ENCODE measurements around the gene MUC20. TPM values are rescaled to one million over a fixed set of nuclear protein-coding genes. Genes with fewer than 3 reads are reported as not detected.
A peak's percentile ranks its signal among the peaks of the same experiment; 100 is the strongest.
"Not testable (repeated sequence)": the region's sequence is repeated elsewhere in the genome, so short reads cannot be mapped to it uniquely, and the experiment has no call there.

Gene MUC20
- total and polyA plus RNA-seq, 5 donors, result 0.86 to 4.8 (median 1.7) TPM

DNA sequence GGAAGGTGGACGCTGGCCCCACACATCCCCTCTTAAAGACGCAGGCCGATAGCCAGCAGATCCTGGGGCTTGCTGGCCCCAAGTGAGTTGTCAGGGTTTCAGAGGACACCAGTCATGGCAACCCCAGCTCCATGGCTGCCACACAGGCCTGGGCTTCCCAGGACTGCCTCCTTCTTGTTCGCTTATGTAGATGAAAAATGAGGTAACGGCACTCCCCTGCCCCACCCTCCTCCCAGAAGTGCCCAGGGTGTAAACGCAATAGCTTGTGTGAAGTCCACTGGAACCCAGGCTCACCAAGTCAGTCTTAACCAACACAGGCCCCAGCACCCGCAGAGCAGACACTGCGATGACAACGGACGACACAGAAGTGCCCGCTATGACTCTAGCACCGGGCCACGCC is 3.6 kb downstream of the MUC20 start:
- no CpG with 5 or more reads among the region's 13 CpGs for WGBS
- H3K9me3 ChIP-seq (ENCODE audit: control insufficient read depth, low read length); DNase-seq; H3K4me1 ChIP-seq (ENCODE audit: control insufficient read depth, insufficient read depth, low read length); H3K27ac ChIP-seq (ENCODE audit: low read length); H3K4me3 ChIP-seq (ENCODE audit: low read length); H3K27me3 ChIP-seq (ENCODE audit: control insufficient read depth, insufficient read depth): not testable (repeated sequence)
- peak in 1 of 2 donors; percentile 15 for ATAC-seq
- intact Hi-C loops (cut with DNase I), result loop anchor here in 1 of 4 donors (10.0 kb wide), 1 partner anchor 110 kb away; no protein-coding TSS in a partner anchor

DNA sequence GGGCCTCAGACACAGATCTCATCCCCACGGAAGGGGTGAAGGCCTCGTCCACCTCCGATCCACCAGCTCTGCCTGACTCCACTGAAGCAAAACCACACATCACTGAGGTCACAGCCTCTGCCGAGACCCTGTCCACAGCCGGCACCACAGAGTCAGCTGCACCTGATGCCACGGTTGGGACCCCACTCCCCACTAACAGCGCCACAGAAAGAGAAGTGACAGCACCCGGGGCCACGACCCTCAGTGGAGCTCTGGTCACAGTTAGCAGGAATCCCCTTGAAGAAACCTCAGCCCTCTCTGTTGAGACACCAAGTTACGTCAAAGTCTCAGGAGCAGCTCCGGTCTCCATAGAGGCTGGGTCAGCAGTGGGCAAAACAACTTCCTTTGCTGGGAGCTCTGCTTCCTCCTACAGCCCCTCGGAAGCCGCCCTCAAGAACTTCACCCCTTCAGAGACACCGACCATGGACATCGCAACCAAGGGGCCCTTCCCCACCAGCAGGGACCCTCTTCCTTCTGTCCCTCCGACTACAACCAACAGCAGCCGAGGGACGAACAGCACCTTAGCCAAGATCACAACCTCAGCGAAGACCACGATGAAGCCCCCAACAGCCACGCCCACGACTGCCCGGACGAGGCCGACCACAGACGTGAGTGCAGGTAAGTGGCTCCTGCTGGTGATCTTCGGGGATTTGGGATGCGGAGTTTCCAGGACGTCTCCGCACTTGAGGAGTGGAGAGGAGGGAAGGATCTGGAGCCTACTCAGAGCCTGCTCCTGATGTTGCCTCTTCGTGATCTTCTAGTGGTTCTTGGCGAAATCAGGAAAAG is 5.3 kb downstream of the MUC20 start:
- not testable (repeated sequence) for DNase-seq; H3K27me3 ChIP-seq (ENCODE audit: control insufficient read depth, insufficient read depth); H3K4me3 ChIP-seq (ENCODE audit: low read length); H3K4me1 ChIP-seq (ENCODE audit: control insufficient read depth, insufficient read depth, low read length); H3K27ac ChIP-seq (ENCODE audit: low read length); ATAC-seq; H3K9me3 ChIP-seq (ENCODE audit: control insufficient read depth, low read length)
- intact Hi-C loops (cut with DNase I), result loop anchor here in 1 of 4 donors (10.0 kb wide), 1 partner anchor 111 kb away; no protein-coding TSS in a partner anchor
- WGBS, result 89% methylated on average over 32 of the region's 32 CpGs

- H3K4me3 ChIP-seq (ENCODE audit: low read length), result no peak overlapping the region
- WGBS, result 62% methylated on average over 7 of the region's 7 CpGs
- DNase-seq, result no peak
- intact Hi-C loops (cut with DNase I), result loop anchor here in 1 of 4 donors (10.0 kb wide), 1 partner anchor 113 kb away; no protein-coding TSS in a partner anchor
- H3K4me1 ChIP-seq (ENCODE audit: control insufficient read depth, insufficient read depth, low read length), result no peaks in the 10 kb centered on the region
- H3K27me3 ChIP-seq (ENCODE audit: control insufficient read depth, insufficient read depth), result no peaks in the 10 kb centered on the region
- H3K9me3 ChIP-seq (ENCODE audit: control insufficient read depth, low read length), result no peaks in the 10 kb centered on the region
- no peak overlapping the region for H3K27ac ChIP-seq (ENCODE audit: low read length)
- no peak for ATAC-seq
Measured at GRCh38 chr3:195727606-195728195, 6.9 kb downstream of the MUC20 start.

- DNase-seq, result not testable (repeated sequence)
- intact Hi-C loops (cut with DNase I), result loop anchor here in 1 of 4 donors (10.0 kb wide), 1 partner anchor 114 kb away; no protein-coding TSS in a partner anchor
- 92% methylated on average over 4 of the region's 5 CpGs for WGBS
Measured at GRCh38 chr3:195728789-195729188, 8.0 kb downstream of the MUC20 start.

DNA sequence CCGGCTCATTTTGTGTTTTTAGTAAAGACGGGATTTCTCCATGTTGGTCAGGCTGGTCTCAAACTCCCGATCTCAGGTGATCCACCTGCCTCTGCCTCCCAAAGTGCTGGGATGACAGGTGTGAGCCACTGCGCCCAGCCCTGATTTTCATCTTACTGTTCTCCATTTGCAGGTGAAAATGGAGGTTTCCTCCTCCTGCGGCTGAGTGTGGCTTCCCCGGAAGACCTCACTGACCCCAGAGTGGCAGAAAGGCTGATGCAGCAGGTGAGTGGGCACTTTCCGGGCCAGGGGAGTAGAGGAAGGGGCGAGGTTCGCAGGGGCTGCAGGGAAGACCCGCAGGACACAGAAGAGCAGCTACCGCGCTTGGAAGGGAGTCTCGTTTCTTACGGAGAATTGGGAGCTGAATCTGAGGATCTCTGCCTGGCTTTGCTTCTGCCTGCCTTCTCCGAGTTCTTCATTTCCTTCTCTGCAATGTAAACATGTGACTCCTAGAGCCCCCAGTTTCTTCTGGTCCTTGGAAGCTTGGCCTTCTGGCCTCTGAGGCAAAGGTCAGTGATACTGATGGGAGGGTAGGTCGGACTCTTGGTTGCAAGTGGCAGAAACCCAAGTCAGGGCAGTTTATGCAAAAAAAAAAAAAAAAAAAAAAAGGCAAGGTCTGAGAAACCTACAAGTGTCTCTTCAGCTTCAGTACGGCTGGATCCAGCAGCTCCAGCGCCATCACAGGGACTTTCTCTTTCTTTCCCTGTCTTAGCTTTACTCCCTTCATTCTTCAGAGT is 8.9 kb downstream of the MUC20 start:
- intact Hi-C loops (cut with DNase I), result loop anchor here in 2 of 4 donors (10.0 kb wide), 2 partner anchors 105 to 115 kb away; no protein-coding TSS in a partner anchor
- H3K4me3 ChIP-seq (ENCODE audit: low read length), result no peak overlapping the region
- 84% methylated on average over 18 of the region's 18 CpGs for WGBS
- H3K27me3 ChIP-seq (ENCODE audit: control insufficient read depth, insufficient read depth), result no peaks in the 10 kb centered on the region
- H3K9me3 ChIP-seq (ENCODE audit: control insufficient read depth, low read length), result no peaks in the 10 kb centered on the region
- no peaks in the 10 kb centered on the region for H3K4me1 ChIP-seq (ENCODE audit: control insufficient read depth, insufficient read depth, low read length)
- DNase-seq (no peak), ATAC-seq (no peak)
- H3K27ac ChIP-seq (ENCODE audit: low read length), result no peak overlapping the region

More at GRCh38 chr3:195728789-195729188, 8.0 kb downstream of the MUC20 start:
- not testable (repeated sequence) for H3K27me3 ChIP-seq (ENCODE audit: control insufficient read depth, insufficient read depth); ATAC-seq; H3K27ac ChIP-seq (ENCODE audit: low read length); H3K4me3 ChIP-seq (ENCODE audit: low read length); H3K9me3 ChIP-seq (ENCODE audit: control insufficient read depth, low read length); H3K4me1 ChIP-seq (ENCODE audit: control insufficient read depth, insufficient read depth, low read length)

DNA sequence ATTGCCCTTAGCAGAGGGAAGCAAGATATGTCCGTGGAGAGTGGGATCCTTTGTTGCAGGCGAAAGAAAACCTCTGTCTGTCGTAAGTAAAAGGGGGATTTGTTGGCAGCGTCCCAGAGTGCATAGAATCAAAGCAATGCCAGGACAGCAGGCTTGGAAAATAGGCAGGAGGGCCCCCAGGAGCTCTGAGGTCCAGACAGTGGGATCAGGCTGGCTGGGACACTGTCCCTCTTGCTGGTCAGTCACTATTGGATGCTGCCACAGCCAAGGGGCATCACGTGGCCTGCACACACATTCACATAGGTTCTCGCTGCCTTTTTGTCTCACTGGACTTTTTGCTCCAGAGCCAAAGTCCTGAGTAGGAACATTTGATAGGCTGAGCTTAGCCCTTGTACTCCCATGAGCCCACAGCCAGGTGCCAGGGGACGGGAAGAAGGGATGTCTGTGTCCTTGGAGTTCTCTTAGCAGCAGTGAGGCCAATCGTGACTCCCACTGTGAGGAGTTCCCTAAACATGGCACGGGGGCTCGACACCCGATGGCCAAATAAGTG is 10.7 kb downstream of the MUC20 start:
- Histone ChIP-seq H3K4me3 (ENCODE audit: low read length) (no peak overlapping the region), H3K27ac (ENCODE audit: low read length) (no peak overlapping the region), H3K27me3 (ENCODE audit: control insufficient read depth, insufficient read depth) (no peaks in the 10 kb centered on the region), H3K4me1 (ENCODE audit: control insufficient read depth, insufficient read depth, low read length) (no peaks in the 10 kb centered on the region), H3K9me3 (ENCODE audit: control insufficient read depth, low read length) (no peaks in the 10 kb centered on the region)
- DNase-seq, result no peak
- intact Hi-C loops (cut with DNase I), result loop anchor here in 1 of 4 donors (10.0 kb wide), 1 partner anchor 103 kb away; no protein-coding TSS in a partner anchor
- no peak for ATAC-seq
- WGBS, result 91% methylated on average over 11 of the region's 11 CpGs

DNA sequence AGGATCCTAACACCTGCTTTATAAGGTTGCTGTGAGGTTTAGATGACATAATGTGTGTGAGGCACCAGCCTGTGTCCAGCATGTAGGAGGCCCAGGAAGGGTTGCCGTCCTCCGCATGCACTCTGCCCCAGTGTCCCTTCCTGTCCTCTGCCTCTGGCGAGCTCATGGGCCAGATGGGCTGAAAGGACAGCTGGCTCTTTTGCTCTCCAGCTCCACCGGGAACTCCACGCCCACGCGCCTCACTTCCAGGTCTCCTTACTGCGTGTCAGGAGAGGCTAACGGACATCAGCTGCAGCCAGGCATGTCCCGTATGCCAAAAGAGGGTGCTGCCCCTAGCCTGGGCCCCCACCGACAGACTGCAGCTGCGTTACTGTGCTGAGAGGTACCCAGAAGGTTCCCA is 12.2 kb downstream of the MUC20 start:
- WGBS, result 57% methylated on average over 12 of the region's 12 CpGs
- intact Hi-C loops (cut with DNase I), result loop anchor here in 1 of 4 donors (10.0 kb wide), 1 partner anchor 102 kb away; no protein-coding TSS in a partner anchor
- DNase-seq (no peak), ATAC-seq (peak; percentile 17 to 20)
- Histone ChIP-seq H3K27ac (ENCODE audit: low read length) (no peak overlapping the region), H3K4me1 (ENCODE audit: control insufficient read depth, insufficient read depth, low read length) (no peaks in the 10 kb centered on the region), H3K4me3 (ENCODE audit: low read length) (no peak overlapping the region), H3K27me3 (ENCODE audit: control insufficient read depth, insufficient read depth) (no peaks in the 10 kb centered on the region), H3K9me3 (ENCODE audit: control insufficient read depth, low read length) (no peaks in the 10 kb centered on the region)

DNA sequence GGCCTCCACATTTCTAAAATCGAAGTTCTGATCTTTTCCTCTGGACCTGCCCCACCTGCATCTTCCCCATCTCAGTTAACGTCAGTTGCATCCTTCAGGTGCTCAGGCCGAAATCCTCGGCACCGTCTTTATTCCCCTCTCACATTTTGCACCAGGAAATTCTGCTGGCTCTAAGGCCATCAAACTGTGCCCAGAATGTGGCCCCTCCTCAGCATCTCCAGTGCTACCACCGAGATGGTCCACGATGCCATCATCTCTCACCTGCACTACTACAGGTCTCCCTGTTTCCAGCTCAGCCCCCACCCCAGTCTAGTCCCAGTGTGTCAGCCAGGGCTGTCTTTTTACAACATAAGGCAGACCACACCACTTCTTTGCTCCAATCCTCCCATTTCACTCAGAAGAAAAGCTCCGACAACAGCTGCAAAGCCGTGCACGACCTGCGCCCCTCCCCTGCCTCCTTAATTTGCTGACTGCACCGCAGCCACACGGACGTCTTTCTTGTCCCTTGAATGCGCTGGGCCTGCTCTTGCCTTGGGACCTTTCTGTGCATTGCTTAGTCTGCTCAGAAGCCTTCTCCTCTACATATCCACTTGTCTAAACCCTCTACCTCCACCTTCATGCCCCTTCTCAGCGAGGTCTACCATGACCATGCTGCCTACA is 14.4 kb downstream of the MUC20 start:
- Histone ChIP-seq H3K27me3 (ENCODE audit: control insufficient read depth, insufficient read depth) (no peaks in the 10 kb centered on the region), H3K9me3 (ENCODE audit: control insufficient read depth, low read length) (no peaks in the 10 kb centered on the region), H3K4me1 (ENCODE audit: control insufficient read depth, insufficient read depth, low read length) (no peaks in the 10 kb centered on the region), H3K27ac (ENCODE audit: low read length) (no peak overlapping the region), H3K4me3 (ENCODE audit: low read length) (no peak overlapping the region)
- WGBS, result 78% methylated on average over 16 of the region's 16 CpGs
- intact Hi-C loops (cut with DNase I), result loop anchor here in 1 of 4 donors (10.0 kb wide), 1 partner anchor 100 kb away; no protein-coding TSS in a partner anchor
- DNase-seq, result no peak
- no peak for ATAC-seq

DNA sequence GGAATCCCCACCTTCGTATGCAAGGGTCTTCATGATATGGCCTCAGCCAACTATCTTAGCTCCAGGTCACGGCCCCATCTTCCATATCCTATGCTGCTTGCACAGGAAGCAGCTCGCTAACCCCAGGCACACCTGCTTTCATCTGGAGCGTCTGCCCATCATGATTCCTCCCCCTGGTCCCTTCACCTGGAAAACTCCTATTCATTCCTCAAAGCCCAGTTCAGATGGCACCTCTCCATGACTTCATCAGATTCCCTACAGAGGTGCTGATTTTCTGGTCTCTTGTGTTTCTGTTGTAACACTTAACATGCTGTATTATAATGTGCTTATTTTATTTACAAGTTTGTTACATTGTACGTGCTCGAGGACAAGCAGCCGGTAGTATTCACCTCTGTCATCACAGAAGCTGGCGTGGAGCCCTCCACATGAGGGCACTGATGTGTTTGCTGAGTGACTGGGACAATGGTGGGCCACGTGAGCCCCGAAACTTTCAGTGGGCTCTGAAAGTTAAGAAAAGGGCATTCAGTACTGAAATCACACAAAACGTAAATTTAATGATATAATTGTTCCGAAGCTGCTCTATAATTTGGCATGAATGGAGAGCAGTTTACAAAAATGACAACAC is 16.2 kb downstream of the MUC20 start:
- H3K9me3 ChIP-seq (ENCODE audit: control insufficient read depth, low read length), result no peaks in the 10 kb centered on the region
- H3K4me1 ChIP-seq (ENCODE audit: control insufficient read depth, insufficient read depth, low read length), result no peaks in the 10 kb centered on the region
- no peak overlapping the region for H3K27ac ChIP-seq (ENCODE audit: low read length)
- intact Hi-C loops (cut with DNase I), result loop anchor here in 1 of 4 donors (10.0 kb wide), 1 partner anchor 98 kb away; no protein-coding TSS in a partner anchor
- no peak for DNase-seq
- H3K4me3 ChIP-seq (ENCODE audit: low read length), result no peak overlapping the region
- no peak for ATAC-seq
- 83% methylated on average over 12 of the region's 12 CpGs for WGBS
- no peaks in the 10 kb centered on the region for H3K27me3 ChIP-seq (ENCODE audit: control insufficient read depth, insufficient read depth)
